Activated CD4-positive, alpha-beta memory T cell treated with anti-CD3 and anti-CD28 coated beads for 36 hours (primary cell): ENCODE results near the gene ATP2B1. TPM values are rescaled to one million over a fixed set of nuclear protein-coding genes. Genes with fewer than 3 reads are reported as not detected.

ENCODE experiments used
- CTCF ChIA-PET: fragments of 350-600 bp; sonication (Branson Sonifier 250); formaldehyde crosslinking; loops from one replicate; lab custom pipeline; 2021; ENCODE audit warnings: antibody characterized with exemption, inconsistent platforms; lab: Charles Lee
- POLR2A ChIA-PET: fragments of 350-600 bp; sonication (Branson Sonifier 250); formaldehyde crosslinking; loops from one replicate; lab custom pipeline; 2021; ENCODE audit warnings: antibody characterized with exemption; lab: Charles Lee
- DNase-seq: peaks from one replicate; pipeline ENCODE4 v3.0.0-alpha.2; 2020
- H3K27ac Mint-ChIP-seq: one replicate; pipeline ENCODE4 v1.8.0; 2021; ENCODE audit warnings: mixed read lengths
- H3K27me3 Mint-ChIP-seq: one replicate; pipeline ENCODE4 v1.8.0; 2021; ENCODE audit warnings: mixed read lengths
- H3K36me3 Mint-ChIP-seq: one replicate; pipeline ENCODE4 v1.8.0; 2021; ENCODE audit warnings: mixed read lengths
- H3K4me1 Mint-ChIP-seq: one replicate; pipeline ENCODE4 v1.8.0; 2021; ENCODE audit warnings: low read depth, mixed read lengths
- H3K4me3 Mint-ChIP-seq: one replicate; pipeline ENCODE4 v1.8.0; 2021; ENCODE audit warnings: mild to moderate bottlenecking, mixed read lengths
- H3K9me3 Mint-ChIP-seq: one replicate; pipeline ENCODE4 v1.8.0; 2021; ENCODE audit warnings: mixed read lengths
- intact Hi-C: fragments of 100-400 bp; cut with micrococcal nuclease; formaldehyde crosslinking; loops from one replicate; pipeline ENCODE4 v1.15.1; 2023
- total RNA-seq, 2 experiments: library from RNA; stranded (reverse); gene quantifications; one replicate each; pipeline ENCODE4 v1.2.3, GENCODE V29; 2021

ATP2B1 gene
- total RNA-seq, 2 experiments from 2014 or later: 22.6 to 24.8 TPM

DNA sequence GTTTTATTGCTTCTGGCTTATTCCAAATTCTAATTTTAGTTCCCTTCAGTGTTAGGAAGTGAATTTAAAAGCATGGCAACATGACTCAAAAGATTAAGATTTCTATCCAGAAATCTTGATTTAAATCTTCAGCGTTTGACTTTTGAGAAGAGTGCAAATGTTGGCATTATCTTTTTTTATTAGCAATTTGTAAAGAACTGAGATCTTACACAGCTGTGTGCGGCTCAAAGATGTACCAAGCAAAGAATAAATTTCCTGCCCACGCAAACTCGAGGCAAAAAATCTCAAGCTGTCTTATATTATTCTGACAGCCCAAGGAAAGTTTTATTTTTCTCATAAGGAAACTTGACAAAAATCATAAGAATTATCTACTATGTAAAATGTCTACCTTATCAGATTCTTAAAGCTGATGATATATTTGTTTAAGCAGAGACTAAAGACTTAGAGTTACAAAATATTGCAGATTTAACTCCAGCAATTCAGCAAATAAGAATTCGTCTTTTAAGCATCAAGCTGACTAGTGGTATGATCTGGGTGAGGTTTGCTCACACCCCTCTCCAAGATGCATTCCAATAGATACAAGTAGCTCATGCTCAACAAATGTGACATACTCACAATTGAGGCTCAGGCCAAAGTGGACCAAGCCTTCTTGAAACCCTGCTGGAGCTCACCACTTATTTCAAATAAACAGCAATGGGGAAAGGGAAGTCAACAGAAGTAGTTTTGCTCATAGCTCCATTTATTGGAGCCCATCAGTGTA is 135.4 kb downstream of the ATP2B1 start:
- Mint-ChIP-seq H3K4me1 (no peaks in the 10 kb centered on the region), H3K27ac (no peak overlapping the region), H3K27me3 (no peaks in the 10 kb centered on the region), H3K36me3 (no peaks in the 10 kb centered on the region), H3K4me3 (no peak overlapping the region), H3K9me3 (no peaks in the 10 kb centered on the region)
- ChIA-PET CTCF (interaction anchor here (0.6 to 1.0 kb wide), 2 partner anchors 9 kb away, joined by 3 read pairs; no protein-coding TSS in a partner anchor), POLR2A (no interaction called here)
- no peak for DNase-seq
- intact Hi-C loops: no loop called here

DNA sequence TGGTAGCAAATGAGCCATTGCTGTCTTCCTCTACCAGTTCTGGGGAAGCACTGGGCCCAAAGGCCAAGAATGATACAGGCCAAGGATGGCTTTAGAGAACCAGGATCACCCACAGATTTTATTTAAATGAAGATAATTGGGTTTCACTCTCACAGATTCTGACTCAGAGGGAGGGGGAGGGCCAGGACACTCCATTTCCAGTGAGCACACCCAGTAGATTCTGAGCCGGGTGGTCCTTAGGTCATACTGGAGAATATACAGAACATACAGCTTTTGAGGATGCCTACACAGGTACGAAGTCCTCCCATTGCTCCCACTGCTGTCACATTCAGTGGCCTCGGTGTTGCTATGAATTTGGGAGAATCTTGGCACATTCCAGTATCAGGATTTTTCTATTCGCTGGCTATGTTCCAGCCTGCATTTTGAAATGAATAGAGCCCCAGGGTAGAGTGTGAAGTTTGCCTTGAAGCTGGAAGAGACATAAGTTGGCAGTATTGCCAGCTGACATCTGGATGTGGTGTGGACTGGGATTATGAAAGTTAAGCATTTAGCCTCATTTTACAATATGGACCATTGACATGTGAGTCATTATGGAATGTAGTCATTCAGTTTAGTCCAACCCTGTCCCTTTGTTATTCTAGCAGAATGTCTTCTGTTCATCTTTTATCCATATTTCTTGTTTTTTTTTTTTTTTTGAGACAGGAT is 137.0 kb downstream of the ATP2B1 start:
- peaks cover 2% of the 10 kb centered on the region for H3K4me1 Mint-ChIP-seq
- no peaks in the 10 kb centered on the region for H3K36me3 Mint-ChIP-seq
- intact Hi-C loops: no loop called here
- no peak for DNase-seq
- ChIA-PET CTCF (interaction anchor here (0.8 kb wide), 1 partner anchor 27 kb away, joined by 4 read pairs; no protein-coding TSS in a partner anchor), POLR2A (no interaction called here)
- H3K27me3 Mint-ChIP-seq: no peaks in the 10 kb centered on the region
- H3K9me3 Mint-ChIP-seq: no peaks in the 10 kb centered on the region
- H3K4me3 Mint-ChIP-seq: no peak overlapping the region
- H3K27ac Mint-ChIP-seq: no peak overlapping the region

DNA sequence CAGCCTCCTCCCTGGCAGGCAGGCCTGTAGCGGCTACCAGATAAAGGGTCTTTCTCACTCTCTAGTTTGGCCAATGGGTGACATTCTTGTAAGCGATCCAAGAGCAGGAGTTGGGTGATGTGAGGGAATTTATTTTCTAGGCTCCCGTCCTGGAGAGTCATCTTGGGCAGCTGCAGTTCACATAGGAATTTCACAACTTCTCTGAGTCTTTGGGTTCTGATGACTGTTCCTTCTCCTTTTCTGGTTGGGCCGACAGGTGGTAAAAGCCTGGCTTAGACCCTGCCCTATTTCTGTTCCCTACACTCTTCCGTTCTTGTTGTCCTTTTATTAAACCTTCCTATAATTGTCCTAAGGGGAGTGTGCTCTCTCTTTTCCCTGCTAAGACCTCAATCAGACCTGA is 140.2 kb downstream of the ATP2B1 start:
- no peak overlapping the region for H3K27ac Mint-ChIP-seq
- ChIA-PET CTCF (no interaction called here), POLR2A (no interaction called here)
- DNase-seq: no peak
- H3K4me3 Mint-ChIP-seq: no peak overlapping the region
- H3K4me1 Mint-ChIP-seq: peaks cover 7% of the 10 kb centered on the region
- no peaks in the 10 kb centered on the region for H3K36me3 Mint-ChIP-seq
- intact Hi-C loops: no loop called here
- H3K27me3 Mint-ChIP-seq: no peaks in the 10 kb centered on the region
- H3K9me3 Mint-ChIP-seq: no peaks in the 10 kb centered on the region

DNA sequence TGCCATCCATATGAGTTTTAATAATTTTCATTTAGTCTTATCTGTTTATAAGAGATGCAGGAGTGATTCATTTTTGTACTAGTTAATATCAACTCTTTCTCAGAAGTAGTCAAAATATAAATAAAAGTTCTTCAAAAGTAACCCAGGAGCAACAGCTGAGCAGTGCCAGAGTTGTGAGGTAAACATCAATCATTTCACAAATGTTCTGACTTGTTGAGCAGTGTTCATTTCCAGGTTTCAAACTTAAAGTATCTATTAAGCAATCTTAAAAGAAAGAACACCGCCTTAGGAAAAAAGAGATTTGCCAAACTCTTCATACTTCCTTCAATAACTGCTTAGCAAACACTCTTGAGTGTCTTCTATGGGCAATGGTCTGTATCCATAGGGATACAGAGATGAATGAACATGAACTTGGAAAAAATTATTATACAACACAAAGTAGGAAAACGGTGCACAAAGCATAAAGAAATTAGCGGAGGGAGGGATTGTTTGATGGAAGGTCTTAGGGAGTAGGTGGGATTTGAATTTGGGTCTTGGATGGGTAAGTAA is 140.9 kb downstream of the ATP2B1 start:
- Mint-ChIP-seq H3K4me3 (no peak overlapping the region), H3K36me3 (no peaks in the 10 kb centered on the region), H3K27me3 (no peaks in the 10 kb centered on the region), H3K27ac (no peak overlapping the region), H3K4me1 (peaks cover 7% of the 10 kb centered on the region), H3K9me3 (no peaks in the 10 kb centered on the region)
- ChIA-PET CTCF (no interaction called here), POLR2A (no interaction called here)
- DNase-seq: no peak
- intact Hi-C loops: no loop called here

DNA sequence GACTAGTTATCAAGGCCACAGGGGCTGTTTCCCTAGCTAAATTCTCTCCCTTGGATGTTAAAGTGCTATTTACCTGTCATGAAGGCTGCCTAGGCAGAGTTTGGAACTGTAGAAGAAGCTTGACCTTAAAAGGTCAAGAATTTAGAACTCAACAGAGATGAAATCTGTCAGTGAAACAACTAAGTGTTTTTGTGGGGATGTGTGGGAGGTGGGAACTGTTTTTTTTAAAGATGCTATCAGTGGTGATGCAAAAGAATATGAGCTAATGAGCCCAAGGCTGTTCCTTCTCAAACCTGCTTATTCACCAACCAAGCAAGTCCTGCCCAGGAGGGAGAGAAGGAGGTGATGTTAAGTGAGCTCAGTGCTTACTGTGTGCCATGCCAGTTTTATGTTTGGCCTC is 142.0 kb downstream of the ATP2B1 start:
- H3K27ac Mint-ChIP-seq: no peak overlapping the region
- DNase-seq: no peak
- CTCF ChIA-PET: interaction anchor here (1.4 kb wide), 1 partner anchor 23 kb away, joined by 6 read pairs; no protein-coding TSS in a partner anchor
- no peaks in the 10 kb centered on the region for H3K36me3 Mint-ChIP-seq
- H3K4me3 Mint-ChIP-seq: no peak overlapping the region
- H3K4me1 Mint-ChIP-seq: peaks cover 7% of the 10 kb centered on the region
- intact Hi-C loops: no loop called here
- no peaks in the 10 kb centered on the region for H3K9me3 Mint-ChIP-seq
- H3K27me3 Mint-ChIP-seq: no peaks in the 10 kb centered on the region
- POLR2A ChIA-PET: interaction anchor here (0.6 kb wide), 1 partner anchor 42 kb away, joined by 4 read pairs; no protein-coding TSS in a partner anchor

DNA sequence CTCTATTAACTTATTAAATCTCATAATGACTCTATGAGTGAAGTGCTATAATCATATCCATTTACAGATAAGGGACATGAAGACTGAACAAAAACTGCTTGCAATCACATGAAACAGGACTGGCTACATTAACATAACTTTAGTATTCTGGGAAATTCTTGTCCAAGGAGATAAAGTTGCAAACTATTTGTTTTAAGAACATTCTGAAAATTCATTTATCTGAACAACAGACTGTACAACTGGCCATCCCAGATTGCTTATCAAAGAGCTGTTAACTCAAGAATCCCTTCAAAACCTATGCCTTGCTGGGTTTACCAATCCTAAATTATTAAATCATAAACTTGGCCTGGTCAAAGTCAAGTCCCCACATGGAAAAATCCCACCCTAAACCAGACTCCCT is 143.6 kb downstream of the ATP2B1 start:
- Mint-ChIP-seq H3K9me3 (no peaks in the 10 kb centered on the region), H3K4me3 (no peak overlapping the region), H3K4me1 (peaks cover 7% of the 10 kb centered on the region), H3K36me3 (no peaks in the 10 kb centered on the region), H3K27me3 (no peaks in the 10 kb centered on the region), H3K27ac (no peak overlapping the region)
- ChIA-PET CTCF (interaction anchor here (0.6 kb wide), 1 partner anchor 17 kb away, joined by 3 read pairs; no protein-coding TSS in a partner anchor), POLR2A (interaction anchor here (0.6 kb wide), 1 partner anchor 1215 kb away, joined by 3 read pairs; no protein-coding TSS in a partner anchor)
- no peak for DNase-seq
- intact Hi-C loops: no loop called here

DNA sequence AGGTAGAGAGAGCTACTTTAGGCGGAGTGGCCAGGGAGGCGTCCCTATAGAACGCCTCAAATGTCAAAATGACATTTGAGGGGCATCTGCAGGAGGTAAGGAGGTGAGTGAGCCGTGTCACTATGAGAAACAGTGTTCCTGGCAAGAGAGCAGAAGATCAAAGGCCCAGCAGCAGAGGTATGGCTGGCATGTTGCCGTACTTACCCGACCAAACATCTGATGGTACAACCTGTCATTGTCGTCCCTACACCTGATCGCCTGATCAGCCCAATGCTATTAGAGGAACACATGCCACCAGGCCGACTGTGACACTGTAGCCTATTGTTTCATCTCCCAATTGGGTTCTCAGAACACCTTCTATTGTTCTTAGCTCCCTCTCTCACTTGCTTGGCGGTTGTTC is 148.9 kb downstream of the ATP2B1 start:
- H3K4me3 Mint-ChIP-seq: no peak overlapping the region
- intact Hi-C loops: no loop called here
- POLR2A ChIA-PET: no interaction called here
- no peak for DNase-seq
- H3K27me3 Mint-ChIP-seq: no peaks in the 10 kb centered on the region
- H3K27ac Mint-ChIP-seq: no peak overlapping the region
- no peaks in the 10 kb centered on the region for H3K4me1 Mint-ChIP-seq
- H3K36me3 Mint-ChIP-seq: no peaks in the 10 kb centered on the region
- no peaks in the 10 kb centered on the region for H3K9me3 Mint-ChIP-seq
- CTCF ChIA-PET: no interaction called here

DNA sequence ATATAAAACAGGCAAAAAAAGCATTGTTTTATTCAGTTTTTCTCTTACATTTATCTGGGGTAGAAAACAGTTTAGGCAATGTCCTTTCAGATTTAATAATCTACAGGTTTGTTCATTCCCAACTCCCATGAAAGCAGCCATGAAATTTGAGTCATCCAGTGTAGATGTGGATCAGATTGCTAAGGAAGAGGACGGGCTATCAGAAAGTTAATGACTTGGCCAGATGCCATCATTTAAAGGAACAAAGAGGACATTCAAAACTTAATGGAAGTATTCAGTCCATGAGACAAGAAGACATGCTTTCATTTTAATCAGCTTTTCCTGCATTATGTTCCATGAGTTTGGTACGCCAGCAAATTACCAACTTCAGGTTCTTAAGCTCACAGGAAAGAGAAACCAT is 151.7 kb downstream of the ATP2B1 start:
- Mint-ChIP-seq H3K27me3 (no peaks in the 10 kb centered on the region), H3K9me3 (no peaks in the 10 kb centered on the region), H3K36me3 (no peaks in the 10 kb centered on the region), H3K4me3 (no peak overlapping the region), H3K27ac (no peak overlapping the region), H3K4me1 (no peaks in the 10 kb centered on the region)
- POLR2A ChIA-PET: no interaction called here
- CTCF ChIA-PET: interaction anchor here (3.8 kb wide), 1 partner anchor 14 kb away, joined by 14 read pairs; no protein-coding TSS in a partner anchor
- intact Hi-C loops: no loop called here
- no peak for DNase-seq

DNA sequence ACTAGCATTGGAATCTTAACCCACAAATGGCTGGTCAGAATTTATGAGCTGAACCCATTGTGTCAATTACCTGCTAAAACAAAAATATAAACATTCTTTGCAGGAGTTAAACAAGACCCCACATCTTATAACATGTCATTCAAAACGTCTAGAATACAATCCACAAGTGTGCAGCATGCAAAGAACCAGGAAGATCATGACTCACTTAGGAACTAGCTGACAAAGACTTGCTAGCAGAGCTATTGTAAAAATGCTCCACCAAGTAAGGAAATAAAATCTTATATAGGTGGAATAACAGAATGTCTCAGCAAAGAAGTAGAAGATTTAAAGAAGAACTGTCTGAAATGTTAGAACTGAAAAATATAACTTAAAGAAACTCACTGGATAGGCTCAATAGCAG is 156.3 kb downstream of the ATP2B1 start:
- no peaks in the 10 kb centered on the region for H3K4me1 Mint-ChIP-seq
- H3K27me3 Mint-ChIP-seq: no peaks in the 10 kb centered on the region
- H3K4me3 Mint-ChIP-seq: no peak overlapping the region
- no peaks in the 10 kb centered on the region for H3K36me3 Mint-ChIP-seq
- ChIA-PET POLR2A (no interaction called here), CTCF (interaction anchor here (3.0 kb wide), 1 partner anchor 9 kb away, joined by 11 read pairs; no protein-coding TSS in a partner anchor)
- intact Hi-C loops: no loop called here
- no peak overlapping the region for H3K27ac Mint-ChIP-seq
- H3K9me3 Mint-ChIP-seq: no peaks in the 10 kb centered on the region
- DNase-seq: no peak

DNA sequence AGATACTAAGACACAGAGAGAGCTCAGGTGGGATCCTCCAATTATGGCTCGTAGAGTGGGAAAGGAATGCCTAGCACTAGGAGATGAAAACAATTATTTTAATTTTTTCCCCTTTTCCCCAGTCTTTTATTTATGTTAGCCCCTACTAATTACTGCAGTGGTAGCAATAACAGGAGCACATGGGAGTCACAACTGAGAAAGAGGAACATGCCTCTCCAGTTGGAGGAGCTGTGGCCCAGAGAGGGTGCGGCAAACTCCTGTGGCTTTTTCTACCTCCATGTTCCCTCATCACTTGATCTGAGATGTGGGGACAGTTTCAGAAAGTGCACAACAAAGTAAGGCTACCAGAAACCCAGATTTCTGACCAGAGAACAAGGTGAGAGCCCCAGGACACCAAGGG is 156.9 kb downstream of the ATP2B1 start:
- ChIA-PET POLR2A (no interaction called here), CTCF (interaction anchor here (3.0 kb wide), 1 partner anchor 8 kb away, joined by 11 read pairs; no protein-coding TSS in a partner anchor)
- no peaks in the 10 kb centered on the region for H3K9me3 Mint-ChIP-seq
- H3K4me3 Mint-ChIP-seq: no peak overlapping the region
- no peak for DNase-seq
- intact Hi-C loops: no loop called here
- H3K36me3 Mint-ChIP-seq: no peaks in the 10 kb centered on the region
- no peaks in the 10 kb centered on the region for H3K27me3 Mint-ChIP-seq
- no peaks in the 10 kb centered on the region for H3K4me1 Mint-ChIP-seq
- H3K27ac Mint-ChIP-seq: no peak overlapping the region

DNA sequence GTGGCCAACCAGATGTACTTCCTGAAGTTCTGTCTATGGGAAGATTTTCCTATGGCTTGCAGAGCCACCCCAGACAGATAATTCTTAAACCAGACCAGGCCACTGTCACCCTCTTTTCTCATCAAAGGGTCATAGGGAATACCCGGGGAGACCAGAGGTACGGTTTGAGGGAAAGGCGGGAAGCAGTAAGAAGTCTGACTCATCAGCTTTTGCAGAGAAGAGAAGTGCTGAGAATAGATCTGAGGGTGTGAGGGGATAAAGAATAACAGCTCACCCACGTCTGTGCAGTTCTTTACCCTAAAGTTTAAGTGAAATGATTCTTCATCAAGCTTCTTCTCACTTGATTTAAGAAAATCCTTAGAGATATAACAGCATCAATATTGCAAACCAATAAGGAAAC is 161.5 kb downstream of the ATP2B1 start:
- no peak overlapping the region for H3K4me3 Mint-ChIP-seq
- POLR2A ChIA-PET: no interaction called here
- CTCF ChIA-PET: no interaction called here
- no peaks in the 10 kb centered on the region for H3K36me3 Mint-ChIP-seq
- H3K27me3 Mint-ChIP-seq: no peaks in the 10 kb centered on the region
- no peak for DNase-seq
- peaks cover 4% of the 10 kb centered on the region for H3K4me1 Mint-ChIP-seq
- no peak overlapping the region for H3K27ac Mint-ChIP-seq
- intact Hi-C loops: loop anchor here (10.0 kb wide), 2 partner anchors 708 to 1398 kb away; no protein-coding TSS in a partner anchor
- no peaks in the 10 kb centered on the region for H3K9me3 Mint-ChIP-seq

DNA sequence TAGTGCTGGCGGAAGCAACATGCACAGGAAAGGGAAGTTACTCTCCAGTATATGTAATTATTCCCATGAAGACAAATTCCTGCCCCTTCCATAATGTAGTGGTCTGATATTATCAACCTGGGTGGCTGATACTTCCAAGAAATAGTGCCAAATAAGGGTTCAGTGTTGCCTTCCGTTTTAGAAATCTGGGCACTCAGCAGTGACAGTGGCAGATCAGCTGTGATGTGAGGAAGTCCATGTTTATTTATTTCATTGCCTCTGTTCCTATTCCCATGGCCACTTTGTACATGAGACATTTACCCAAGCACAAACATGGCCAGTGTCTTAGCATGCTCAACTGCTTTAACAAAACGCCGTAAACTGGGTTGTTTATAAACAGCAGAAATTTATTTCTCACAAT is 162.5 kb downstream of the ATP2B1 start:
- intact Hi-C loops: loop anchor here (10.0 kb wide), 2 partner anchors 709 to 1399 kb away; no protein-coding TSS in a partner anchor
- H3K4me3 Mint-ChIP-seq: no peak overlapping the region
- CTCF ChIA-PET: interaction anchor here (0.7 to 0.9 kb wide), 2 partner anchors 17 to 535 kb away, joined by 3 read pairs; no protein-coding TSS in a partner anchor
- DNase-seq: no peak
- no peaks in the 10 kb centered on the region for H3K27me3 Mint-ChIP-seq
- H3K36me3 Mint-ChIP-seq: no peaks in the 10 kb centered on the region
- H3K9me3 Mint-ChIP-seq: no peaks in the 10 kb centered on the region
- no peak overlapping the region for H3K27ac Mint-ChIP-seq
- POLR2A ChIA-PET: no interaction called here
- H3K4me1 Mint-ChIP-seq: peaks cover 4% of the 10 kb centered on the region
